Activated naive CD4-positive, alpha-beta T cell treated with Interleukin-2 at 50 U/mL for 16 hours (primary cell): ENCODE measurements around the gene HNRNPA3.
"Not testable (repeated sequence)": the region's sequence is repeated elsewhere in the genome, so short reads cannot be mapped to it uniquely, and the experiment has no call there.

Source experiments
- DNase-seq: peaks from one replicate; pipeline ENCODE4 v3.0.0-alpha.2; 2020

HNRNPA3 gene

GRCh38 chr2:177188482-177189469 lies 23.8 kb upstream of the HNRNPA3 start:
- no peak for DNase-seq

GRCh38 chr2:177190941-177191340 lies 21.7 kb upstream of the HNRNPA3 start:
- no peak for DNase-seq

DNA sequence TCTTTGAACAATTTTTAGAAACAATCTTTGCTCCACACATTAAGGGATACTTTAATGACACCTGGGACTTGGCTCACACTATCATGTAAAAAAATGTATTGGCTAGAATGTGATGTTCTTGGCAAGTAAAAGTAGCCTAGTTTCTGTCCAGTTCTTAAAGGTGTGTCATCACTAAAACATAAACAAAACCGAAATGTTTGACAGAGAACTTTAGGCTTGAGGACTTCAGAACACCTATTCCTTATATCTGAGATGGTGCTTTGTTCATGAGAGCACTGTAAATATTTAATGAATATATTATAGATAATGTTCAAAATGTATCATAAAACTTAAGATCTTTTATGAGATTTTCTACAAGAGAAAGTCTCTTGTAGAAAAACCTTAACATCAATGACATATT lies 19.8 kb upstream of the HNRNPA3 start:
- DNase-seq = no peak

DNA sequence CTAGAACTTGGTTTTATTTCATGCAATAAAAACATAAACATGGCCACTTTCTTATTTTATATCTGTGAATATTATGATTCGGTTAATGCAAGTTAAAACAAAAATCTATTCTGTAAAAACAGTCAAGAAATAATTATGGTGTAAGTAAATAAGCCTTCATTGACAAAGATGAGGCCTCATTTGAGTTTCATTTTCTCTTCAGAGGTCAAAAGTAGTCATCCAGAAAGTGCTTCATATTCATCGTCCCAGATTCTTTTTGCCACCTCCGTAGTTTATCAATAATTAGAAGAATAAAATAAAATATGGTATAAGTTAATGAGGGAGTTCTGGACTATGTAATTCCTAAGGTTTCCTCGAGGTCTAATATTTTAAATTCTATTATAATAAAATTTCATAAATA lies 19.4 kb upstream of the HNRNPA3 start:
- DNase-seq = no peak

DNA sequence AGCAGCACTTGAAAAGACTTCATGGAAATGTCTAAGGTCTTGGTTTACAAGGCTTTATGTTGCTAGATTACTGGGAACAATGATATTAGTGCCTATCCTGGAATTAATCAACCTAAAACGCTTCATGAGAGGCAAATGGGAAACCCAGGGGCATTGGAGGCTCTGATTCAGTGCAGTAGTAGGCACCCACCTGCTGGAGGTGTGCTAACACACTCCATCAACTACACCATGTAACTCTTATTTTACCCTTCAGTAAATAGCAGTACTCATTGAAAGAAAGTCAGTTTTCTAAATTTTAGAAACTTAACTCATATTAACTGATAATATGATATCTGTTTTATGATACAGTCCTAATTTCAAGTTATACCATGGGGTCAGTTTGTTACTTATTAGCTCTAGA lies 17.4 kb upstream of the HNRNPA3 start:
- DNase-seq = no peak

DNA sequence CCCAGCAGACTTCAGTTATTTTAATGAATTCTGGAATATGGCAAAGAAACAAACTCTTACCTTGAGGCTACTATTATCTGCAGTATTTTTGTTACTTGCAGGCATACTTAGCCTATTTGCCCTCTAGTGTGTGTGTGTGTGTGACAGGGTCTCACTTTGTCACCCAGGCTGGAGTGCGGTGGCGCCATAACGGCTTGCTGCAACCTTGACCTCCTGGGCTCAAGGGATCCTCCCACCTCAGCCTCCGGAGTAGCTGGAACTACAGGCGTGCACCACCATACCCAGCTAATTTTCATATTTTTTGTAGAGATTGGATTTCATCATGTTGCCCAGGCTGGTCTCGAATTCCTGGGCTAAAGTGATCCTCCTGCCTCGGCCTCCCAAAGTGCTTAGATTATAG lies 12.2 kb upstream of the HNRNPA3 start:
- not testable (repeated sequence) for DNase-seq

DNA sequence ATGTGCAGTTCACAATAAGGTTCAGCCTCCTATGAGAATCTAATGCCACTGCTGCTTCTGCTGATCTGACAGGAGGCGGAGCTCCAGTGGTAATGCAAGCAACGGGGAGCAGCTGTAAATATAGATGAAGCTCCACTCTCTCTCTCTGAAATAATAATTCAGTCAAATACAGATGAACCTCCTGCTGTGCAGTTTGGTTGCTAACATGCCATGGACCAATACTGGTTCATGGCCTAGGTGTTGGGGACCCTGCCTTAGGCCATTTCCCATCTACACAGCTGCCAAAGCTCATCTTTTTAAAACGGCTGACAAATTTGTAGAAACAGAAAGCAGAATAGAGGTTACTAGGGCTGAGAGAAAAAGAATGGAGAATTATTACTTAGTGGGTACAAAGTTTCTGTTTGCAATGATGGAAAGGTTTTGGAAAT lies 10.7 kb upstream of the HNRNPA3 start:
- no peak for DNase-seq

- no peak for DNase-seq
These were observed 8.2 kb upstream of the HNRNPA3 start for GRCh38 chr2:177204417-177204816.

DNA sequence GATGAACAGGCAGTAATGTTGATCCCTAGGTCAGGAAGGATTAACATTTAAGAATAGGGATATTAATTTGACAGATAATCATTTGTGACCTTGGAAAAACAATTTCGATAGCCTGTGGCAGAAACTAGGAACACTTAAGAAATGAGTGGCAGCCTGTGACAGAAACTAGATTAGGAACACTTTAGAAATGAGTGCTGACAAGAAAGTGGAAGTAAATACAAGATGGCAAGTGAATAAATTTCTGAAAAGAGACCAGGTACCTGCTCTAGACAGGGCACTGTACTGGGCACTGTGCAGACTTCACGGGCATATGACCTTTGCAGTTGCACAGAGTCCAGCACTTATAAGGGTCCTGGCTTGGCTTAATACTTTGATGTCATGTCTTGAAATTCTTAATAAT lies 5.5 kb upstream of the HNRNPA3 start:
- DNase-seq = no peak

GRCh38 chr2:177211169-177211568 lies 1.4 kb upstream of the HNRNPA3 start:
- DNase-seq = no peak

DNA sequence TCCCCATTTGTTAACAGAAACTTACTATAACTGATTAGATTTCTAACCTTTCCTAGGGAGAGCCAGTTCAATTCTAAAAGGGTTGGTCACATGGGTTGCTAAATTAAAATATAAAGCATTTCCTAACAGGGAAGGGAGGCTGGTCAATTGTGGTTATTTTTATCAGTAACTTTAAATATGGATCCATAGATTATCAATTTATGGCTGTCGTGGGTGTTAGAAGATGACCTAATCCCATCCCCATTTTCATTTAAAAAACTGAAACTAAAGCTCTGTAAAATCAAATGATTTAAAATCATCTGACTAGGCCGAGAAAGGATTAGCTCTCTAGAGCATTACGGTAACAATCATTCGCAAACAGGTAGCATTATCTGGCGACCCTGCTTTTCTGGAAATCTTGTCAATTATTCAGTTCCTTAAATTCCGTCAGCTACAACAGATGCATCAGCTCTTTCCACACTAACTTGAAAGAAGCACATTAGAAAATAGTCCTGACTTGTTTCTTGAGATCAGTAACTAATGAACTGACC lies 953 bp upstream of the HNRNPA3 start:
- DNase-seq = no peak

DNA sequence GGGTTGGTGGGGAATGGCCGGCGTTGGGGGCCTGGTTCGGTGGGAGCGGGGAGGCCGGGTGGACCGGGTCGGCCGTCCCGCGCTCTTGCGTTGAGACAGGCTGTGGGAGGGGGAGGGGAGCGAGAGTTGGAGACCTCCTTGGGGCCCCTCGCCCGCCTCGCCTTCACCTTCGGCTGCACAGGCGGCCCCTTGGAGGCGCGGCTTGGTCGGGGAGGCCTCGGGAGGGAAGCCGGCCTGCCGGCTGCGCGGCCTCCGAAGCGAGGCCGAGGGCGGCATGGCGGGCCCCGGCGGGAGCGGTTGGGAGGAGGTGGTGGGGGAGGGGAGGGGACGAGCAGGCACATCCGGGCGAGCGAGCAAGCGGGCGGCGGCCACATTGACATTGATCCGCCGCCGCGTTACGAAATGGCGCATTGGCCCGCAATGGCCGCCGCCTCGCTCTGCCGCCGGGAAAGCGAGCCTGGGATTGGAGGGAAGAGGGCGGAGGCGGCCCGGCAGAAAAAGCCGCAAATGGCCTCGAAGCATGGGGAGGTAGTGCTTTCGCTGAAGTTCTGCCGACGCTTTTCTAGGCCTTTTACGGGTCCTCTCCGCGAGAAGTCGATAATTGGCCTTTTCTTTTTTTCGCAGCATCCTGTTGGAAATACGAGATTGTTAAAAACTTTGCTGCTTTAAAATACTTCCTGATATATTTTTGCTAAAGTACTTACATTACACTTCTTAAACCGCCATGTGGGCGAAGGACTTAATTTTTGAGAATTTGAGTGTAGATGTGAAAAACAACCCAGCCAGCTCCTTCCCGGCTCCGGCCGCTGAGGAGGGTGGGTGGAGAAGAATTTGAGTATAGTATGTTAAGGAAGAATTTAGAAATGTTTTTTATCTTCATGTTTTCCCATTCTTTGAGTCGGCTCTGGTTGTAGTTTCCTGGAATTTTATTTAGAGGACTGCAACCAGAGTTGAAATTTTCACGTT lies 580 bp downstream of the HNRNPA3 start:
- peak; percentile 92 for DNase-seq

DNA sequence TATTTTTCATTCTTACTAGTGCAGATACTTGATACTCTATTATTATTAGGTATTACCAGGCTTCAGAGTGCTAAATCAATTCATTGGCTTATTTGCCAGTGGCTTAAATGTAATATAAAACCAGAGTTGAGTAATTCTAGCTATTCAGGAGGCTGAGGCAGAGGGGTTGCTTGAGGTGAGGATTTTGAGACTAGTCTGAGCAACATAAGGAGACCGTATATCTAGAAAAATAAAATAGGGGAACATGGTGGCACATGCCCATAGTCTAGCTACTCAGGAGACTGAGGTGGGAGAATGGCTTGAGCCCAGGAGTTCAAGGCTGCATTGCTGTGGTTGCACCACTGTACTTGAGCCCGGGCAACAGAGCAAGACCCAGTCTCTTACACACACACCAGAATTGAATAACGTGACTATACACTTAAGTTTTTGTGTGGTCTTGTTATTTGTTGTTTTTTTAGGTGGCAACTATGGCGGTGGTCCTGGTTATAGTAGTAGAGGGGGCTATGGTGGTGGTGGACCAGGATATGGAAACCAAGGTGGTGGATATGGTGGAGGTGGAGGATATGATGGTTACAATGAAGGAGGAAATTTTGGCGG lies 4.8 kb downstream of the HNRNPA3 start:
- no peak for DNase-seq

GRCh38 chr2:177219787-177220186 lies 7.2 kb downstream of the HNRNPA3 start:
- DNase-seq = not testable (repeated sequence)

DNA sequence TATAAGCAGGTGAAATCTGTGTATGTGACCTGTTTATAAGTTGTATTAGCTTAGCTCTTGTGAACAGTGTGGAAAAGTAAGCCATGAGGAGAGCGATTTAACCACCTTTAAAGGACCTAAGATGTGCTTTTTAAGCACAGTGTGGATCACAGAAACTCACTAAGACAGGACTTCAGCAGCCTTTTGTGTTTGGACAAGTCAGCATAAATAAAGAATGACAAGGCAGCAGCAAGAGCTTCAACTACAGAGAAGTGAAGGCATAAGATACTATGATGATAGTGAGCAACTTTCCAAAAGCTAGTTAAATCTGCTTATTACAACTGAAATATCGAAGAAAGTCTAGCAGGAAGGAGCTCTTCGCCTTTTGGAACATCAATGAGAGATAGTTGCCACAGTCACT lies 8.9 kb downstream of the HNRNPA3 start:
- no peak for DNase-seq

DNA sequence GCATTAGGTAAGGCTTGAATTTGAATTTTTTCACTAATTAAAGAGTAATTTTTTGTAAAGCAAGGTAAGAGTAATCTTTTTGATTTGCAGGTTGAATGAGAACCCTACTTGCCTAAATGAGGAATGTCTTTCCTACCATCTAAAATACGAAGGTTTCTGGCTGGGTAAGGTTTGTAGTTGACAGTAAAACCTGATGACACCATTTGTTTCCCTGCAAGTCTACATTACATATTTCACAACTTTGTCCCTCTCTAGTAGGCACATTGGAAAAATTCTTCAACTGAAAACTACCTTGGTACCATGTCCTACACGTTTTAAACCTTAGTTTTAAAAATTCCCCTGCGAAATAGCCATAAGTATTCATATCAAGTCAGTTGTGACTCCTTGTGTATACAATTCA lies 9.4 kb downstream of the HNRNPA3 start:
- DNase-seq = no peak

DNA sequence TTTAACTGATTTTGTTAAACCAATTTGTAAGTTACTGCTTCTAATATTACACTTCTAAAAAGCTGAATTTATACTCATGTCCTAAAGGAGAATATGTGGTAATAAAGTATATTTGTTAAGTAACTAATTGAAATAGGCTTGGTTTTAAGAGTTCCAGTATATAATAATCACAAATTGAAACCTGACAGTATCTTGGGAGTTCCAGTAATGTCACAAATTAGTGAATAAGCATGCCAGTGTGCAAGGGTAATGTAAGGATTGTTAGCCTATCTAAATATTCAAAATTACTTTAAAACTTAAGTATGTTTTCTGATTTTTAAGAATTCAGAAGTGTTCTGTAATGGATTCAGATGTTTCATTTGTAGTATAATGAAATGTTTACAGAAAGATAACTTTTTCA lies 10.8 kb downstream of the HNRNPA3 start:
- not testable (repeated sequence) for DNase-seq

DNA sequence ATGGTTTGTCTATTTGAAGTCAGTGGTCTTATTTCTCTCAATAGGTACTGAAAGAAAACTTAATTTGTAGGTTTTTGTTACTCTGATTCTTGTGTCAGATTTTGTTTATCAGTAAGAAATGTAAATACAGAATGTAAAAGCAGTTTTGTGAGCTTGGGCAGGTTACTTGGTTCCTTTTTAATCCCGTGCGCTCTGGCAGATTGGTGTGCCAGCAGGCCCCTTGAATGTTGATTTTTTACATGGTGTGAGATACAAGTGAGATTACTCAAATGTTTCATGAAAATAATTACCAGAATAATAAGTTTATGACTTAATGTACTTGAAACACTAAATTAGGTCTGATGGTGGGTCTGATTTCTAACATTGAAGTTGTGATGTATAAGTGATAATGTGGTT lies 13.4 kb downstream of the HNRNPA3 start:
- DNase-seq = no peak

DNA sequence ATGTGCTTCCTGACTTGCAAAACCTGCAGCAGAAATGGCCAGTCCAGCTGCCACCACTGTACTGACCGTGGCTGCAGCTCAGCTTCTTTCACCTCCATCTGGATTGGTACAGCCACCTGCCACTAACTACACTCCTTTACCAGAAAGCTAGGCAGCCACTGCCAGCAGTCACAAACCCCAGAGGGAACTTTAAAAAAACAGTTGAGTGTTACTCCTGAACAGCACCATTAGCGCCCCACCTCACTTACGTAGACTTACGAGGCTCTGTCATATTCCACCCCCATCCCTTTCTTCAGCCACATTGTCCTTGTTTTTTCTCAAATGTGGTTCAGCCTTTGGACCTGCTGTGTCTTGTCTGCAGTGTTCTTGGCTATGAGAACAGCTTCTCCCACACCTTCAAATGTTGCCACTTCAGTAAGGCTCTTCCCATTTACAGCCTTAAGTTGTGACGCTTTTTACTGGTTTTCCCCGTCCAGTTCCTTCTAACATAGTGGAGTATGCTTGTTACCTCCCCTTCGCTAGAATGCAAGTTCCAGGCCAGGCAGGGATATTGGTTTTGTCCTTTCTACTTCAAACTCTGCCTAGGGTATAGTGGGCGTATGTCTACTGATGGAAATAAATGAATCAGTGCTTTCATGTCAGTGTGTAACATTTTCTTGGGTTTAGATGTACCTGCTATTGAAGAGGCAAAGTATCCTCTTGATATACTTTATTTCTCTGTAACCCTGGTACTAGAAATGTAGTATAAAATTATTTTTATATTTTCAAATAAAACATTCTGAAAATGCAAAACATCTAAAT lies 17.0 kb downstream of the HNRNPA3 start:
- no peak for DNase-seq

DNA sequence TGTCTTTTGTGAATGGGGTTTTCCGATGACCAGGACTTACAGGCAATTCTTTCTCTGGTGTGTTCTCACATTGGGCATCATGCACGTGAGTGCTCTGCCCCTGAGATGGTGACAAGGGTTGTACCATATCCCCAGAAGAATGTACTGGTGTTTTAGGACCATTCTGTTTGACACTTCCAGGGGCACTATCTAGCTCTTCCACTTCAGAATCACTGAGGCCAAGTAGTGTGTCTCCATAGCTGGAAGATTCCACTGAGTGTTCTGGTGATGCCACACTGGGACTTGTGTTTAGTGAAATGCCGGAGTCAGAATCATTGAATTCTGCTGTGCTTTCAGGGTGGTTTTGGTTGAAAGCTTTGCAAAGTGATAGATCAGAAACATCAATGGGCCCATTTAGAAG lies 18.7 kb downstream of the HNRNPA3 start:
- no peak for DNase-seq

DNA sequence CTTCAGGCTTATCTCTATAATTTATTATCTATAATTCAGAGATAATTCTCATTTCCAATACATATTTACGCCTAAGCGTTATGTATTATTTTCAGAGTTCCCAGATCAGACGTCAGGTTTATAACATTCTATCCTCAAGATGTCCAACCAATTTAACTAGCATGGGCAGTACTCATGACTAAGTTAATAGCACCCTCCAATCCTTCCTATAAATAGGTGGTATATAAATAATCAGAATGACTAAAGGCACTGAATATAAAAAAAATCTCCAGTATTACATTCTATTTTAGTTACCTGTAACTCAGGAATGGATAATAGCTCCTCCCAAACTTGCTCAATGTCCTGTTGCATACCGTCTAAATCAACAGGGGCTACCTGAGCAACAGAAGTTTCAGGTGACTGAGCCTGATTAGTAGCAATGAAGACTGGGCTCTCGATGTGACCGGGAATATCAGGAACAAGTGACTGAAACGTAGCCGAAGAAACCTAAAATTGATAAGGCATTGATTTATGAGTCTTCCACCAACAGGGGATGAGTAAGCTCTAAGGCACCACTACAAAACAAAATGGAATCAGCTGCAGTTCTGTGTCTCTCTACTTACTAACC lies 19.6 kb downstream of the HNRNPA3 start:
- DNase-seq = no peak

DNA sequence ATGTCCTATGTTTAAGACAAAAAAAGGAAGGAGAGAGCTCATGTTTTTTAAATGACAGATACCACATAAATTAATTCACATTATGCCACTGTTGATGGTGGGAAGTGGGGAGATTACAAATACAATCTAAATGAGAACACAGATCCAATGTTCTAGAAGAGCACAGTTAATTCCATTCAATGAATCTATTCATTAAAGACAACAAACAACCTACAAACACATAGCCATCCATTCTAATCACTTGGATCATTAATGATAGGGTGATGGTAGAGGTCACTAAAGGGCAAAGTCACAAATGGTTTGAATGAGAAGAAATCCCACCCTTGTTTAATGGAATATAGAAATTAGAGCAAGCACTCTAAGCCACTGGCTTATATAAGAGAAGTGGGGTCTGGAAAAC lies 21.7 kb downstream of the HNRNPA3 start:
- DNase-seq = no peak
